ENCODE data around the gene TRIM44.

Gene TRIM44

DNA sequence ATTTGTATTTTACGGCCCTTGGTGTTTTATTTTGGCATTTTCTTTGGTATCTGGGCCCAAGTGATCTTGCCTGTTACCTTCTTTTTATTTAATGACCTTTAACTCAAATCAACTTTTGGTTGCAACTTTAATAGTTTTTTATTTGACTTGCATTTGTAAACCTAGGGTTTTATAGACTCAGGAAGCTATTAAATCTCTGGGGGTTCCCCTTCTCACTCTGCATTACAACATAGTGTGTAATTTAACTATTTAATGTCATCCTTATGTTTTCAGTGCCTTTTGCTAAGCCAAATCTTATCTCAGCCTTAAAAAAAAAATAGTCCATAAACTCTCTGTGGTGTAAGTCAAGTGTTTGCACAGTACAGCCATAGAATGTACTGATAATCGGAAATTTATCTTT is 41.0 kb upstream of the TRIM44 start:
- Histone ChIP-seq H3K36me3 (ENCODE audit: control insufficient read depth in 2 of 2, insufficient read depth in 2 of 2, low read length in 2 of 2) (no peaks in the 10 kb centered on the region), H3K4me1 (ENCODE audit: control insufficient read depth, insufficient read depth, low read length) (peaks cover 25% of the 10 kb centered on the region), H3K4me3 (ENCODE audit: low read length in 2 of 2) (no peak overlapping the region), H3K9me3 (ENCODE audit: control insufficient read depth in 2 of 2, low read length in 2 of 2) (no peaks in the 10 kb centered on the region), H3K27ac (ENCODE audit: low read length) (no peak overlapping the region), H3K27me3 (ENCODE audit: control insufficient read depth in 1 of 2, insufficient read depth in 2 of 2, low read length in 2 of 2) (peaks cover 17 to 26% of the 10 kb centered on the region in 2 donors), H3K9ac (ENCODE audit: low read length in 2 of 2) (no peak overlapping the region)

DNA sequence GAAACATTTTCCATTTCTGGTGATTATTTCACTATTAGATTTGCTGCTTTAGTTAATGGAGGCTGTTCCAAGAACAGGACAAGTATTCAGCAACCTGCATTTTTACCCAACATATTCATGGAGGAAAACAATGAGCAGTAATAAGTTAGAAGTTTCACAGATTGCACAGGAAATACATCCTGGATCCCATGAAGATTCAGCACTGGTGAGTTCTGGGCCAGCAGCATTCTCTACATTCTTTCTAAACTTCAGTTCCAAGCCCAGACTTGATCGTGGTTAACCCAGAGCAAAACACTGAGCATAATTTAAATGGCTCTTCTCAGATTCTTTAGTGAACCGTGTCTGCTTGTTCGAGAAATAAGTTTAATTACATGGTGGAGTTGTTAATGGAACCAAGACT is 40.5 kb upstream of the TRIM44 start:
- Histone ChIP-seq H3K27ac (ENCODE audit: low read length) (no peak overlapping the region), H3K36me3 (ENCODE audit: control insufficient read depth in 2 of 2, insufficient read depth in 2 of 2, low read length in 2 of 2) (no peaks in the 10 kb centered on the region), H3K27me3 (ENCODE audit: control insufficient read depth in 1 of 2, insufficient read depth in 2 of 2, low read length in 2 of 2) (peaks cover 17 to 26% of the 10 kb centered on the region in 2 donors), H3K9me3 (ENCODE audit: control insufficient read depth in 2 of 2, low read length in 2 of 2) (no peaks in the 10 kb centered on the region), H3K4me1 (ENCODE audit: control insufficient read depth, insufficient read depth, low read length) (peaks cover 25% of the 10 kb centered on the region), H3K9ac (ENCODE audit: low read length in 2 of 2) (no peak overlapping the region), H3K4me3 (ENCODE audit: low read length in 2 of 2) (no peak overlapping the region)

- Histone ChIP-seq H3K9me3 (ENCODE audit: control insufficient read depth in 2 of 2, low read length in 2 of 2) (no peaks in the 10 kb centered on the region), H3K27ac (ENCODE audit: low read length) (no peak overlapping the region), H3K9ac (ENCODE audit: low read length in 2 of 2) (no peak overlapping the region), H3K4me1 (ENCODE audit: control insufficient read depth, insufficient read depth, low read length) (peaks cover 18% of the 10 kb centered on the region), H3K36me3 (ENCODE audit: control insufficient read depth in 2 of 2, insufficient read depth in 2 of 2, low read length in 2 of 2) (no peaks in the 10 kb centered on the region), H3K4me3 (ENCODE audit: low read length in 2 of 2) (no peak overlapping the region), H3K27me3 (ENCODE audit: control insufficient read depth in 1 of 2, insufficient read depth in 2 of 2, low read length in 2 of 2) (peaks cover 17 to 26% of the 10 kb centered on the region in 2 donors)
Observed at GRCh38 chr11:35623621-35624168, 38.9 kb upstream of the TRIM44 start.

DNA sequence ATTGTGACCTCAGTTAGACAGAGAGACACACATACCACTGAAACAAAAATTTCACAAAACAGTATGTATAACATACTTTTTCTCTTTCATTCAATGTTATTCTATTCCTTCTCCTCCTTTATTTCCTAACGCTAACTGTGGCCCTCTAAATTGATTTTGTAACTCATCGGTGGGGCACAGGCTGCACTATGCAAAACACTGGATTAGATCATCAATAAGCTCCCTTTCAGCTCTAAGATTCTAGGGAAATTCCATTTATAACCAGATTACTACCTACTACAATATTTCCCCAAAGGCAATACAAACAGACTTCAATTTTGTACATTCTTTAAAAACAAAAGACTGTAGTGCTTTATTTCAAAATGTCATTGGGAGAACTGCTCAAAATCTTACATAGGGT is 38.3 kb upstream of the TRIM44 start:
- Histone ChIP-seq H3K4me1 (ENCODE audit: control insufficient read depth, insufficient read depth, low read length) (peaks cover 11% of the 10 kb centered on the region), H3K9me3 (ENCODE audit: control insufficient read depth in 2 of 2, low read length in 2 of 2) (no peaks in the 10 kb centered on the region), H3K27ac (ENCODE audit: low read length) (no peak overlapping the region), H3K36me3 (ENCODE audit: control insufficient read depth in 2 of 2, insufficient read depth in 2 of 2, low read length in 2 of 2) (no peaks in the 10 kb centered on the region), H3K27me3 (ENCODE audit: control insufficient read depth in 1 of 2, insufficient read depth in 2 of 2, low read length in 2 of 2) (peaks cover 17 to 24% of the 10 kb centered on the region in 2 donors), H3K4me3 (ENCODE audit: low read length in 2 of 2) (no peak overlapping the region), H3K9ac (ENCODE audit: low read length in 2 of 2) (no peak overlapping the region)

- Histone ChIP-seq H3K27ac (ENCODE audit: low read length) (no peak overlapping the region), H3K4me1 (ENCODE audit: control insufficient read depth, insufficient read depth, low read length) (peaks cover 7% of the 10 kb centered on the region), H3K9me3 (ENCODE audit: control insufficient read depth in 2 of 2, low read length in 2 of 2) (no peaks in the 10 kb centered on the region), H3K9ac (ENCODE audit: low read length in 2 of 2) (no peak overlapping the region), H3K36me3 (ENCODE audit: control insufficient read depth in 2 of 2, insufficient read depth in 2 of 2, low read length in 2 of 2) (no peaks in the 10 kb centered on the region), H3K4me3 (ENCODE audit: low read length in 2 of 2) (no peak overlapping the region), H3K27me3 (ENCODE audit: control insufficient read depth in 1 of 2, insufficient read depth in 2 of 2, low read length in 2 of 2) (peaks cover 17 to 19% of the 10 kb centered on the region in 2 donors)
Observed at GRCh38 chr11:35624781-35625180, 37.8 kb upstream of the TRIM44 start.

DNA sequence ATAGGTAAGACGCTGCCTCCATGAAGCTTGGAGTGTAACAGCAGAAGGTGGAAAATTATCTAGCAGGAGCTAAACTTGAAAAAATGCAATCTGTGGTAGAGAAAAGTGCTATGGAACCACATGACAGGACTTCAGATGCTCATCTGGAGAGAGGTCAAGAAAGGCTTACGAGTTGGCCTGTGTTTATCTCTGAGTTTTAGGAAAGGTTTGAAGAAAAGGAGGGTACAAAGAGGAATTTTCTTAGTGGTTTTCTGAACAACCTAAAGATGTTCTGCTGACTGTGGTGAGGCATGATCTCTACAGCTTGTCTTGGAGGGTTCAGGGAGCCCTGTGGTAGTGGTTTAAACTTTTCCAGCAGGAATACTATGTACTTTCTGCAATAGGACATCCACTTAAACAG is 36.1 kb upstream of the TRIM44 start:
- Histone ChIP-seq H3K4me3 (ENCODE audit: low read length in 2 of 2) (no peak overlapping the region), H3K9me3 (ENCODE audit: control insufficient read depth in 2 of 2, low read length in 2 of 2) (no peaks in the 10 kb centered on the region), H3K27me3 (ENCODE audit: control insufficient read depth in 1 of 2, insufficient read depth in 2 of 2, low read length in 2 of 2) (peaks cover 7 to 13% of the 10 kb centered on the region in 2 donors), H3K9ac (ENCODE audit: low read length in 2 of 2) (no peak overlapping the region), H3K4me1 (ENCODE audit: control insufficient read depth, insufficient read depth, low read length) (no peaks in the 10 kb centered on the region), H3K27ac (ENCODE audit: low read length) (no peak overlapping the region), H3K36me3 (ENCODE audit: control insufficient read depth in 2 of 2, insufficient read depth in 2 of 2, low read length in 2 of 2) (no peaks in the 10 kb centered on the region)

DNA sequence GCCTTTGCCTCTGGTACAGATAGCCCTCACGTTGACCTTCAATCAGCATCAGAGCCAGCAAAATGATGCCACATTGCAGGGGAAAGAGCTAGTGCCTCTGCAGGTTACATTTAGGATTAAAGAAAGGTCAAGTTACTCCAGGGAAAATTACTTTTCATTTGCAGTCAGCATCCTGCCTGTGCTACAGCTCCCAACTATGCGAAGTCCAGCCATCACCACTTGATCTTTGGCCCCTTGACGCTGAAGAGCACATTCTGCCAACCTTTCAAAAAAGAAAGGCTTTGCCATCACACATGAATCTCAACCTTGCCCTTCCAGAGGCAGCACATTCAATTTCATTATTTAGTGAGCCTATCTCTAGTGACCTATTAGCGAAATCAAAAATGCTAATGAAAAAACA is 33.1 kb upstream of the TRIM44 start:
- Histone ChIP-seq H3K9ac (ENCODE audit: low read length in 2 of 2) (no peak overlapping the region), H3K4me3 (ENCODE audit: low read length in 2 of 2) (no peak overlapping the region), H3K4me1 (ENCODE audit: control insufficient read depth, insufficient read depth, low read length) (no peaks in the 10 kb centered on the region), H3K27me3 (ENCODE audit: control insufficient read depth in 1 of 2, insufficient read depth in 2 of 2, low read length in 2 of 2) (peaks cover 0 to 7% of the 10 kb centered on the region in 2 donors), H3K9me3 (ENCODE audit: control insufficient read depth in 2 of 2, low read length in 2 of 2) (no peaks in the 10 kb centered on the region), H3K27ac (ENCODE audit: low read length) (no peak overlapping the region), H3K36me3 (ENCODE audit: control insufficient read depth in 2 of 2, insufficient read depth in 2 of 2, low read length in 2 of 2) (no peaks in the 10 kb centered on the region)

GRCh38 chr11:35629914-35630313 is 32.7 kb upstream of the TRIM44 start:
- Histone ChIP-seq H3K36me3 (ENCODE audit: control insufficient read depth in 2 of 2, insufficient read depth in 2 of 2, low read length in 2 of 2) (no peaks in the 10 kb centered on the region), H3K9me3 (ENCODE audit: control insufficient read depth in 2 of 2, low read length in 2 of 2) (no peaks in the 10 kb centered on the region), H3K4me1 (ENCODE audit: control insufficient read depth, insufficient read depth, low read length) (no peaks in the 10 kb centered on the region), H3K27me3 (ENCODE audit: control insufficient read depth in 1 of 2, insufficient read depth in 2 of 2, low read length in 2 of 2) (peaks cover 0 to 7% of the 10 kb centered on the region in 2 donors), H3K9ac (ENCODE audit: low read length in 2 of 2) (no peak overlapping the region), H3K27ac (ENCODE audit: low read length) (no peak overlapping the region), H3K4me3 (ENCODE audit: low read length in 2 of 2) (no peak overlapping the region)

DNA sequence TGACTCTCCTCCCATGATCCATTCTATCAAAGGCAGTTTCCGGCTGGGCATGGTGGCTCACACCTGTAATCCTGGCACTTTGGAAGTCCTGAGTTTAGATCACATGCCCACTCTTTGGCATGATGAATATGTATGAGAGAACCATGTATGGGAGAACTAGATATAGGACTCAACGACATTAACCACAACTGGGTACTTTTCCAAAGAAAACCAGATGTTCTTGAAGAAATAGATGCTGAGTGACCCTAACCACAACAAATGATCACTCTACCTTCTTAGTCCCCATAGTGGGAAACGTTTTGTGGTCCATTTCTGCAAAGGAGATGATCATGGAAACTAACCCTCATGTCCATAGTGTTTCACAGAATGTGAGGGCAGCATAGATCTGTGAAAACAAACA is 30.7 kb upstream of the TRIM44 start:
- Histone ChIP-seq H3K27me3 (ENCODE audit: control insufficient read depth in 1 of 2, insufficient read depth in 2 of 2, low read length in 2 of 2) (peaks cover 7 to 10% of the 10 kb centered on the region in 2 donors), H3K27ac (ENCODE audit: low read length) (no peak overlapping the region), H3K36me3 (ENCODE audit: control insufficient read depth in 2 of 2, insufficient read depth in 2 of 2, low read length in 2 of 2) (no peaks in the 10 kb centered on the region), H3K4me3 (ENCODE audit: low read length in 2 of 2) (no peak overlapping the region), H3K9me3 (ENCODE audit: control insufficient read depth in 2 of 2, low read length in 2 of 2) (no peaks in the 10 kb centered on the region), H3K9ac (ENCODE audit: low read length in 2 of 2) (no peak overlapping the region), H3K4me1 (ENCODE audit: control insufficient read depth, insufficient read depth, low read length) (no peaks in the 10 kb centered on the region)

DNA sequence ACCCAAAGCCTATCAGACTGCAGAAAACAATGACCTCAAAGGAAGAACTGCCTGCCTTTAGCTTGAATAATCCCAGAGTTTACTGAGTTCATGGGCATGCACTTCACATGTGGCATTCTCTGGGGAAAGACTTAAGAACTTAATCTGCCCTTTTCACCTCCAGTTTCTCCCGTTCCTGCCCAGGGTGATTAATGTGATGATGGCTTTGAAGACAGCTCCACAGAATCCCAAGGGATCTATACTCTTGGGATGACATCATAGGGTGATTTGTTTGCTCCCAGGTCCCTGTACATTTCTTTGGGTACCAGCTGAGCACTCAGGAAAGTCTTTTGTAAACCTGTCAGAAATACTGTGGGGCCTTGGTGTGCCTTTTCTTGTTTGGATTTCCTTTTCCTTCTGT is 30.3 kb upstream of the TRIM44 start:
- Histone ChIP-seq H3K4me3 (ENCODE audit: low read length in 2 of 2) (no peak overlapping the region), H3K27me3 (ENCODE audit: control insufficient read depth in 1 of 2, insufficient read depth in 2 of 2, low read length in 2 of 2) (peaks cover 7 to 10% of the 10 kb centered on the region in 2 donors), H3K27ac (ENCODE audit: low read length) (no peak overlapping the region), H3K36me3 (ENCODE audit: control insufficient read depth in 2 of 2, insufficient read depth in 2 of 2, low read length in 2 of 2) (no peaks in the 10 kb centered on the region), H3K9me3 (ENCODE audit: control insufficient read depth in 2 of 2, low read length in 2 of 2) (no peaks in the 10 kb centered on the region), H3K4me1 (ENCODE audit: control insufficient read depth, insufficient read depth, low read length) (no peaks in the 10 kb centered on the region), H3K9ac (ENCODE audit: low read length in 2 of 2) (no peak overlapping the region)

DNA sequence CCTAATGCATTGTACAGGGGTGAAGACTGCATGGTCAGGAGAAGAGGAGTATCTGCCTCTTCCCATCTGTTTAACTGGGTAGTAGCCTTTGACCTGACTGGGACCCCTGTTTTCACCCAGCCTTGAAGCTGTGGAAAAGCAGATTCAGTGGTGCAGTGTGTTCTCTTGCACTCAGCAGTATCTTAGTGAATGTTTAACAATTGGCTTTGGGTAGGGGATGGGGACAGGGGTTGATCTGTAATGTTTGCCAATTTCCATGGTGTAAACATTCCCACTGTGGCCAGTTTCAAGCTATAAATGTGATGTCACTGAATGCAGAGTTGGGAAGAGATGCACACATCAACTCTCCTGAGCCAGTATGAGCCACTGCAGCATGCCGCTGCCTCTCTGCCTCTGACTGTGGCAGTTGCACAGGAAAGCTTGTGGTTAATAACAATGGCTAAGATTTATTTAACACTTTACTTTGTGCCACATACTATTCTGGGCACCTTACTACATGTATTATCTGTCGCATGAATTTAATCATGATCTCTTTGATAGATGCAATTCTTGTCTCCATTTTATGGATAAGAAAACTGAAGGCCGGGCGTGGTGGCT is 28.6 kb upstream of the TRIM44 start:
- Histone ChIP-seq H3K27ac (ENCODE audit: low read length) (no peak overlapping the region), H3K4me1 (ENCODE audit: control insufficient read depth, insufficient read depth, low read length) (no peaks in the 10 kb centered on the region), H3K36me3 (ENCODE audit: control insufficient read depth in 2 of 2, insufficient read depth in 2 of 2, low read length in 2 of 2) (no peaks in the 10 kb centered on the region), H3K4me3 (ENCODE audit: low read length in 2 of 2) (no peak overlapping the region), H3K9me3 (ENCODE audit: control insufficient read depth in 2 of 2, low read length in 2 of 2) (no peaks in the 10 kb centered on the region), H3K9ac (ENCODE audit: low read length in 2 of 2) (no peak overlapping the region), H3K27me3 (ENCODE audit: control insufficient read depth in 1 of 2, insufficient read depth in 2 of 2, low read length in 2 of 2) (peaks cover 7 to 10% of the 10 kb centered on the region in 2 donors)

Measured in stomach smooth muscle (tissue), 2 donors.